KMS-11 (cell line): ENCODE data around the gene FAM222B.

Source experiments
- H2AFZ ChIP-seq: fragments of 200-600 bp; sonication (generic); 2 replicates; pipeline ENCODE4 v1.6.1; 2016; ENCODE audit warnings: antibody characterized with exemption, mixed run types, low read depth
- H3K27ac ChIP-seq: fragments of 200-600 bp; sonication (generic); 2 replicates; pipeline ENCODE4 v1.6.1; 2016; ENCODE audit warnings: mild to moderate bottlenecking, mixed run types
- H3K27me3 ChIP-seq: fragments of 200-600 bp; sonication (generic); 2 replicates; pipeline ENCODE4 v1.6.1; 2017; ENCODE audit warnings: mild to moderate bottlenecking, low read depth, mixed run types, moderate library complexity; ENCODE audit not compliant: insufficient read depth
- H3K36me3 ChIP-seq: fragments of 200-600 bp; sonication (generic); 2 replicates; pipeline ENCODE4 v1.6.1; 2017; ENCODE audit warnings: mild to moderate bottlenecking, mixed run types; ENCODE audit not compliant: insufficient read depth
- H3K4me1 ChIP-seq: fragments of 200-600 bp; sonication (generic); 2 replicates; pipeline ENCODE4 v1.6.1; 2016; ENCODE audit warnings: mild to moderate bottlenecking, low read depth, mixed run types; ENCODE audit not compliant: poor library complexity, severe bottlenecking
- H3K4me2 ChIP-seq: fragments of 200-600 bp; sonication (generic); 2 replicates; pipeline ENCODE4 v1.7.0; 2016; ENCODE audit warnings: mild to moderate bottlenecking, mixed run types
- H3K4me3 ChIP-seq: fragments of 200-600 bp; sonication (generic); IDR thresholded peaks from 2 replicates; pipeline ENCODE4 v1.6.1; 2017; ENCODE audit warnings: low read depth, low read length, mixed read lengths; ENCODE audit not compliant: insufficient read depth
- H3K79me2 ChIP-seq: fragments of 200-600 bp; sonication (generic); 2 replicates; pipeline ENCODE4 v1.6.1; 2016; ENCODE audit warnings: low read depth, mixed run types; ENCODE audit not compliant: insufficient read depth
- H3K9ac ChIP-seq: fragments of 200-600 bp; sonication (generic); 2 replicates; pipeline ENCODE4 v1.6.1; 2016; ENCODE audit warnings: mild to moderate bottlenecking, mixed run types
- H4K20me1 ChIP-seq: fragments of 200-600 bp; sonication (generic); 2 replicates; pipeline ENCODE4 v1.6.1; 2016; ENCODE audit warnings: mild to moderate bottlenecking, mixed run types; ENCODE audit not compliant: insufficient read depth
- TF ChIP-seq, protein P1 (sequence below): fragments of 200-600 bp; sonication (generic); conservative IDR thresholded peaks from 2 replicates; pipeline ENCODE4 v1.6.1; 2017; ENCODE audit warnings: low read depth, mild to moderate bottlenecking, antibody characterized with exemption, low read length, moderate library complexity, mixed read lengths

The FAM222B gene

DNA sequence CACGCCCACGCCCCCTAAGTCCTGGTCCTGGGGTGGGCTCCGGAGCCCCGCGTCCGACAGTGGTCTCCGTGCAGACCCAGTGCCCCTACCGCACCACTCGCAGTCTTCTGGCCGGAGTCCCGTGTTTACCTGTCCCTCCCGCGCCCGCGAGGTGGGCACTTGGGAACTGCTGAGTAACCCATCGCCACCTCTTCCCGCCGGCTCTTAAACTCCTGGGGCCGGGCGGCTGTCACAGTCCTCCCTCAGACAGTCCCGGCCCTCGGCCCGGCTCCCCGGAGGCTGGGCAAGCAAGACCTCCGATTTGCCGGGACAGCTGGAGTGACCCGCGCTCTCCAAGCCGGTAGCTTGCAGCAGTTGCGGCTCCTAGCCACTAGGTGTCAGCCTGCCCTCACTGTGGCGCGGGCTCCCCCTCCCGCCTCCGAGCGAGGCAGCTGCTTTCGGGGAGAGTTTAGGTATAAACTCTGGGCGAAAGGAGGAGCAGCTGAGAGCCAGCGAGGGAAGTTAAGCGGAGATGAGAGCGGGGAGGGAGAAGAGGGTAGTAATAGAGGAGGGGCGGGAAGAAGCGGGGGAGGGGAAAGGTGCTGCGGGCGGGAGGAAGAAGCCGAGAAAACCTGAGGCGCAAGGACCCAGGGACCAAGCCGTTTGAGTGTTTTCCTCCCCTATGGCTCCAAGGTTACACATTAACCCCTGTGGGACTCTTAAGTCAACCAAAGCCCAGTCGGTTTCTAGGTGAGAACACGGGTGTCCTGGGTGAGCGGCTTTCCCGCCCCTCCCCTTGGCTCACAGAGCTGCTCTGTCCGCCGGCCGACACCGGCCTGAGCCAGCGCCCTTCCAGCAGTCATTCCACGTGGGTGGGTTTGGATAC is 115.7 kb downstream of the FAM222B start:
- H4K20me1 ChIP-seq: no peaks in the 10 kb centered on the region
- H2AFZ ChIP-seq: peak overlapping the region; percentile 77
- no peak overlapping the region for H3K4me3 ChIP-seq
- H3K27ac ChIP-seq: peak overlapping the region; percentile 88
- TF ChIP-seq, protein P1, sequence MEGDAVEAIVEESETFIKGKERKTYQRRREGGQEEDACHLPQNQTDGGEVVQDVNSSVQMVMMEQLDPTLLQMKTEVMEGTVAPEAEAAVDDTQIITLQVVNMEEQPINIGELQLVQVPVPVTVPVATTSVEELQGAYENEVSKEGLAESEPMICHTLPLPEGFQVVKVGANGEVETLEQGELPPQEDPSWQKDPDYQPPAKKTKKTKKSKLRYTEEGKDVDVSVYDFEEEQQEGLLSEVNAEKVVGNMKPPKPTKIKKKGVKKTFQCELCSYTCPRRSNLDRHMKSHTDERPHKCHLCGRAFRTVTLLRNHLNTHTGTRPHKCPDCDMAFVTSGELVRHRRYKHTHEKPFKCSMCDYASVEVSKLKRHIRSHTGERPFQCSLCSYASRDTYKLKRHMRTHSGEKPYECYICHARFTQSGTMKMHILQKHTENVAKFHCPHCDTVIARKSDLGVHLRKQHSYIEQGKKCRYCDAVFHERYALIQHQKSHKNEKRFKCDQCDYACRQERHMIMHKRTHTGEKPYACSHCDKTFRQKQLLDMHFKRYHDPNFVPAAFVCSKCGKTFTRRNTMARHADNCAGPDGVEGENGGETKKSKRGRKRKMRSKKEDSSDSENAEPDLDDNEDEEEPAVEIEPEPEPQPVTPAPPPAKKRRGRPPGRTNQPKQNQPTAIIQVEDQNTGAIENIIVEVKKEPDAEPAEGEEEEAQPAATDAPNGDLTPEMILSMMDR: peak; percentile 97
- peak overlapping the region; percentile 70; the same call in 1 of the 2 replicates for H3K9ac ChIP-seq
- peaks cover 14% of the 10 kb centered on the region; the same call in 1 of the 2 replicates for H3K36me3 ChIP-seq
- H3K27me3 ChIP-seq: no peaks in the 10 kb centered on the region
- peak overlapping the region; percentile 67 for H3K4me2 ChIP-seq
- H3K4me1 ChIP-seq: peaks cover 53% of the 10 kb centered on the region
- peaks cover 21% of the 10 kb centered on the region for H3K79me2 ChIP-seq

DNA sequence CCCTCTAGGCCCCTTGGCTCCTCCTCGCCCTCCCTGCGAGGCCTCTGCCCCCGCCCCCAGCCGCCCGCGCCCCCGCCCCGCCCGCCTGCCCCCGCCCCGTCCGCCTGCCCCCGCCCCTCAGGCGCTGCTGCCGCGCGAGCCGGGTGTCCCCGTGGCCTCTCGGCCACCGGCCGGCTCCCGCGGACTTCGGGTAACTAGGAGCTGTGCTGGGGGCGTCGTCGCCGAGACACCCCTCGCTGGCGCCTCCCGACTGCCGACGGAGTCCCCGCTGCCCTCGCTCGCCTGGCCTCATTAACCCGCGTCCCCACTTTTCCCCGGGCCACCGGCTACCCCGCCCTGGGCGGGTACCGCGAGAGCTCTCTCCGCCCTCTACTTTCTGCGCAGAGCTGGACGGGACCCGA is 116.4 kb downstream of the FAM222B start, which contains the start of gene TLCD1:
TSS of gene TLCD1 (minus strand) at position 8 of the 401 bp plus-strand sequence. CDS start 136 bp downstream, outside the sequence.
- TF ChIP-seq, protein P1: no peak
- peak within 1 kb of the TSS; percentile 73 for H3K4me2 ChIP-seq
- H3K79me2 ChIP-seq: peaks cover 27% of the 10 kb centered on the region
- peak within 1 kb of the TSS; percentile 77 for H2AFZ ChIP-seq
- peaks cover 21% of the 10 kb centered on the region; the same call in 1 of the 2 replicates for H3K36me3 ChIP-seq
- H3K9ac ChIP-seq: peak within 1 kb of the TSS; percentile 80
- H3K4me3 ChIP-seq: no peak within 1 kb of the TSS
- peak within 1 kb of the TSS; percentile 88 for H3K27ac ChIP-seq
- H3K4me1 ChIP-seq: peaks cover 60% of the 10 kb centered on the region
- H3K27me3 ChIP-seq: no peaks in the 10 kb centered on the region
- H4K20me1 ChIP-seq: 0 out of 2 replicates have a peak, but pooled peaks cover 5% of the 10 kb centered on the region

DNA sequence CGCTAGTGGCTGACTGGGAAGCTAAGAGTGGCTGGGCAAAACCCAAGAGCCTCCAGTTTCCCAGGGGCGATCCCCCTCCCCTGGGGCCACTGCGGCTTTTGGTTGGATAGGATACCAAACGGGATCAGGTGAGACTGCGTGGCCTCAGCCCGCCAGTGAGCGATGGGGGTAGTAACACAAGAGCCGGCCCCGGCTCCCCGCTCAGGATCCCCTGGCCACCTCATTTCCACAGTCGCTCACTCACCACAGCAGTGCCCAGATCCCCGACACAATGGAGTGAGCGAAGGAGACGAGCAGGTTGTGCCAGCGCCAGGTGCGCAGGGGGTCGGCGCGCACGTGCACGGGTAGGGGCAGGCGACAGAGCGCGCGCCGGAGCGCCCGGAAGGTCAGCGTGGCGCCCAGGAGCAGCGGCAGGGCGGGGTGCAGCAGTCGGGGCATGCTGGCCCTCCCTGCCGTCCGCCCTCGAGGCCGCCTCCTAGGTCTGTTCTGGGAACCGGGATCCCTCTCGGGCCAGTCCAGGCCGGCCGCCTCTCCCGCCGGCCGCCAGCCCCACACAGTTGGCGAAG is 116.8 kb downstream of the FAM222B start:
- H3K4me1 ChIP-seq: peaks cover 61% of the 10 kb centered on the region
- 0 out of 2 replicates have a peak, but pooled peaks cover 5% of the 10 kb centered on the region for H4K20me1 ChIP-seq
- peak overlapping the region; percentile 80 for H3K9ac ChIP-seq
- peaks cover 25% of the 10 kb centered on the region; the same call in 1 of the 2 replicates for H3K36me3 ChIP-seq
- no peak overlapping the region for H3K4me3 ChIP-seq
- no peaks in the 10 kb centered on the region for H3K27me3 ChIP-seq
- TF ChIP-seq, protein P1: no peak; the same call in 1 of the 2 replicates
- peak overlapping the region; percentile 52; the same call in 1 of the 2 replicates for H2AFZ ChIP-seq
- H3K4me2 ChIP-seq: peak overlapping the region; percentile 73
- H3K27ac ChIP-seq: peak overlapping the region; percentile 74
- peaks cover 32% of the 10 kb centered on the region for H3K79me2 ChIP-seq

DNA sequence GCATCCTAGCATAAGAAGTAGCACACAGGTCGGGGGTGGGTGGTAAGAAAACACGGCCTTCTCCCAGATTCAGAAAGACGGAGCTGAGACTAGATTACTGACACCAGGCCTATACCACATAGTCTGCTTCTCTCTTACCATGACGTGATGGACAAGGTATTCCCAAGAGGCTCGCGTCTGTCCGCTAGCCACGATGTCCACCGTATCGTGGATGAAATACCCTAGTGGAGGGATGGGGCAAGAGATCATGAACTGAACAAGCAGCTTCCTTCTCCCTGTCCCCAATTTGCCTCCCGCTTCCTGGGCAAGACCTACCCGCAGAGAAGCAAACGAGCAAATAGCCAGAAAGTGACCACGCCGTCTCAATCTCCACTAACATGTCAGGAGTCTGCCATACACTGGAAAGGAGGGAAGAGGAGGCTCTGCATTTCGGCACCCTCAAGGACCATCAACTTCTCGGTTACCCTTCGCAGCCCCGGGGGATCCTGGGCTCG is 117.4 kb downstream of the FAM222B start:
- H2AFZ ChIP-seq: no peak overlapping the region
- no peak overlapping the region for H3K4me3 ChIP-seq
- peak overlapping the region; percentile 73 for H3K4me2 ChIP-seq
- no peaks in the 10 kb centered on the region for H3K27me3 ChIP-seq
- peak overlapping the region; percentile 74 for H3K27ac ChIP-seq
- peaks cover 25% of the 10 kb centered on the region; the same call in 1 of the 2 replicates for H3K36me3 ChIP-seq
- TF ChIP-seq, protein P1: no peak; the same call in 1 of the 2 replicates
- H4K20me1 ChIP-seq: 0 out of 2 replicates have a peak, but pooled peaks cover 5% of the 10 kb centered on the region
- H3K79me2 ChIP-seq: peaks cover 37% of the 10 kb centered on the region
- H3K4me1 ChIP-seq: peaks cover 61% of the 10 kb centered on the region
- H3K9ac ChIP-seq: peak overlapping the region; percentile 80; the same call in 1 of the 2 replicates
